WTC11 (cell line): ENCODE measurements around the gene SERPINE1. TPM values are rescaled to one million over a fixed set of nuclear protein-coding genes. Genes with fewer than 3 reads are reported as not detected.

Experiments
- ATAC-seq: fragments of 200-7000 bp; cut with Tn5 transposase; 2 replicates; pipeline ENCODE4 v1.10.0; 2021; ENCODE audit warnings: mild to moderate bottlenecking, moderate library complexity
- CTCF ChIA-PET: fragments of 300-600 bp; sonication (Branson Sonifier 250); formaldehyde crosslinking; loops from one replicate; lab custom pipeline; 2021; ENCODE audit warnings: antibody characterized with exemption; lab: Charles Lee
- POLR2A ChIA-PET: fragments of 350-600 bp; sonication (Branson Sonifier 250); formaldehyde crosslinking; loops from one replicate; lab custom pipeline; 2021; ENCODE audit warnings: antibody characterized with exemption; lab: Charles Lee
- DNase-seq: peaks from one replicate; pipeline ENCODE4 v3.0.0; 2021; ENCODE audit warnings: low spot score
- H3K27ac Mint-ChIP-seq: 2 replicates; pipeline ENCODE4 v1.8.0; 2021; ENCODE audit warnings: mixed read lengths
- H3K27me3 Mint-ChIP-seq: 2 replicates; pipeline ENCODE4 v1.8.0; 2021; ENCODE audit warnings: low read depth, mild to moderate bottlenecking, moderate library complexity, mixed read lengths
- H3K36me3 Mint-ChIP-seq: 2 replicates; pipeline ENCODE4 v1.8.0; 2021; ENCODE audit warnings: mixed read lengths
- H3K4me1 Mint-ChIP-seq: 2 replicates; pipeline ENCODE4 v1.8.0; 2022; ENCODE audit warnings: mixed read lengths
- H3K4me3 Mint-ChIP-seq: 2 replicates; pipeline ENCODE4 v1.8.0; 2021; ENCODE audit warnings: mild to moderate bottlenecking, moderate library complexity, mixed read lengths
- H3K9me3 Mint-ChIP-seq: 2 replicates; pipeline ENCODE4 v1.8.0; 2021; ENCODE audit warnings: mixed read lengths
- CREB1 ChIP-seq: sonication (generic); formaldehyde crosslinking; IDR thresholded peaks from 2 replicates; pipeline ENCODE4 v1.8.0; 2023; ENCODE audit warnings: mild to moderate bottlenecking, missing genetic modification reagents
- MXD4 ChIP-seq: fragments of 250-450 bp; sonication (Bioruptor Pico); IDR thresholded peaks from 2 replicates; pipeline ENCODE4 v1.8.0; 2021; ENCODE audit warnings: mild to moderate bottlenecking, moderate library complexity, borderline replicate concordance
- NR3C1 ChIP-seq: sonication (generic); formaldehyde crosslinking; conservative IDR thresholded peaks from 2 replicates; pipeline ENCODE4 v1.8.1; 2023; ENCODE audit warnings: low read depth, mild to moderate bottlenecking, missing genetic modification reagents
- RELA ChIP-seq: sonication (generic); formaldehyde crosslinking; IDR thresholded peaks from 2 replicates; pipeline ENCODE4 v1.8.1; 2022; ENCODE audit warnings: missing genetic modification reagents, mild to moderate bottlenecking, borderline replicate concordance
- SMAD4 ChIP-seq: sonication (generic); formaldehyde crosslinking; IDR thresholded peaks from 2 replicates; pipeline ENCODE4 v1.8.0; 2022; ENCODE audit warnings: mild to moderate bottlenecking, missing genetic modification reagents
- TEAD4 ChIP-seq: sonication (generic); formaldehyde crosslinking; IDR thresholded peaks from 2 replicates; pipeline ENCODE4 v1.8.0; 2022; ENCODE audit warnings: mild to moderate bottlenecking, missing genetic modification reagents
- total RNA-seq: library from RNA; stranded (reverse); gene quantifications from 3 replicates; pipeline ENCODE4 v1.2.3, GENCODE V29; 2021
- TF ChIP-seq, protein P1 (sequence below): sonication (generic); formaldehyde crosslinking; IDR thresholded peaks from 2 replicates; pipeline ENCODE4 v1.8.1; 2022; ENCODE audit warnings: low read depth, missing genetic modification reagents, borderline replicate concordance
- TF ChIP-seq, protein P2 (sequence below): fragments of 250-450 bp; sonication (Bioruptor Pico); conservative IDR thresholded peaks from 2 replicates; pipeline ENCODE4 v1.9.0; 2021; ENCODE audit warnings: mild to moderate bottlenecking
- TF ChIP-seq, protein P3 (sequence below): sonication (generic); formaldehyde crosslinking; IDR thresholded peaks from 2 replicates; pipeline ENCODE4 v1.8.1; 2022; ENCODE audit warnings: low read depth, mild to moderate bottlenecking, moderate library complexity, missing genetic modification reagents, borderline replicate concordance
- TF ChIP-seq, protein P4 (sequence below): sonication (generic); formaldehyde crosslinking; IDR thresholded peaks from 2 replicates; pipeline ENCODE4 v1.8.0; 2022; ENCODE audit warnings: mild to moderate bottlenecking, missing genetic modification reagents
- TF ChIP-seq, protein P5 (sequence below): fragments of 250-450 bp; sonication (Bioruptor Pico); IDR thresholded peaks from 2 replicates; pipeline ENCODE4 v1.9.0; 2021; ENCODE audit warnings: mild to moderate bottlenecking, borderline replicate concordance
- TF ChIP-seq, protein P6 (sequence below): sonication (generic); formaldehyde crosslinking; IDR thresholded peaks from 2 replicates; pipeline ENCODE4 v1.8.0; 2022; ENCODE audit warnings: missing genetic modification reagents
- TF ChIP-seq, protein P7 (sequence below): sonication (generic); formaldehyde crosslinking; IDR thresholded peaks from 2 replicates; pipeline ENCODE4 v1.8.0; 2022; ENCODE audit warnings: mild to moderate bottlenecking, missing genetic modification reagents
- TF ChIP-seq, protein P8 (sequence below): fragments of 250-450 bp; sonication (Bioruptor Pico); IDR thresholded peaks from 2 replicates; pipeline ENCODE4 v1.9.0; 2021; ENCODE audit warnings: mild to moderate bottlenecking

SERPINE1 gene
- total RNA-seq, 1 experiment from 2014 or later: 2.6 TPM

DNA sequence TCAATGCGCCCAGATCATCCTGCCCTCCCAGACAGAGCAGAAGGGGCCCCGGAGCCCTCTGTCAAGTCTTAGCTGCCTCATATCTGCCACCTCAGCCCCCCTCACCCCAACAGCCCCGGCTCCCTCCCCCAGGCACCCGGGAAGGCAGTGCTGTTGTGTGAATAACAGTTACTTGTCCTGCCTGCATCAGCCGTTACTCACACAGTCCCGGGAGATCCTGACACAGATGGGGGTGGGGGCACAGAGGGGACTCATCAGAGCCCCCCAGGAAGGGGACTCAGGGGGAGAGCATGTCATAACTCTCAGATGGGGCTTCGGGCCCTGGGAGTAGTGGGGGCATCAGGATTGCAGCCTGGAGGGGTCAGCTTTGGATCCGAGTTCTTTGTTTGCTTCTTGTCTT is 12.4 kb upstream of the SERPINE1 start:
- TF ChIP-seq, protein P1, sequence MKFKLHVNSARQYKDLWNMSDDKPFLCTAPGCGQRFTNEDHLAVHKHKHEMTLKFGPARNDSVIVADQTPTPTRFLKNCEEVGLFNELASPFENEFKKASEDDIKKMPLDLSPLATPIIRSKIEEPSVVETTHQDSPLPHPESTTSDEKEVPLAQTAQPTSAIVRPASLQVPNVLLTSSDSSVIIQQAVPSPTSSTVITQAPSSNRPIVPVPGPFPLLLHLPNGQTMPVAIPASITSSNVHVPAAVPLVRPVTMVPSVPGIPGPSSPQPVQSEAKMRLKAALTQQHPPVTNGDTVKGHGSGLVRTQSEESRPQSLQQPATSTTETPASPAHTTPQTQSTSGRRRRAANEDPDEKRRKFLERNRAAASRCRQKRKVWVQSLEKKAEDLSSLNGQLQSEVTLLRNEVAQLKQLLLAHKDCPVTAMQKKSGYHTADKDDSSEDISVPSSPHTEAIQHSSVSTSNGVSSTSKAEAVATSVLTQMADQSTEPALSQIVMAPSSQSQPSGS: no peak
- TF ChIP-seq, protein P2, sequence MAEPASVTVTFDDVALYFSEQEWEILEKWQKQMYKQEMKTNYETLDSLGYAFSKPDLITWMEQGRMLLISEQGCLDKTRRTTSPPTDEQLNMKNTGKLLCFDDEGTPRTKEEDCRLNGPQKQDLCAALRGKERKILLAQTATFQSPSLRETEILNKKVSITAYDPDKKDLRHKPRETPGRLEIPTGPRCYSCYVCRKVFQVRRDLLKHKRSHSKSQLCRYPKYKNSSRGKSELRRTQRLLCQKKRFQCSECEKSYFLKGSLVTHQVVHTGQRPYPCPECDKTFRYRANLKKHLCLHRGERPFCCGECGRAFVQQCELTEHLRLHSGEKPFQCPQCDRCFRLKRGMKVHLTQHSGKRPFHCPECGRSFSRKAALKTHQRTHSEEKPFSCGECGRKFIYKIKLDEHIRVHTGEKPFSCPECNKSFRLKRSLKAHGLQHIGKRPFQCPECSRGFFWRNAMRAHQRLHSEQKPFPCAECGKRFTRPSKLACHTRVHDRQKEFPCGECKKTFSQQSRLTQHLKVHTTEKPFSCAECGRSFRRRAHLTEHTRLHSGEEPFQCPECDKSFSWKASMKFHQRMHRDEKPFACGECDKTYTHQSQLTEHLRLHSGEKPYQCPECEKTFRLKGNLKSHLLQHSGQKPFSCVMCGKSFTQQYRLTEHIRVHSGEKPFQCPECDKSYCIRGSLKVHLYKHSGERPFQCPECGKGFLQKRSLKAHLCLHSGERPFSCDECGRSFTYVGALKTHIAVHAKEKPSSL (CRISPR knock-in tag): no peak
- TF ChIP-seq, protein P3, sequence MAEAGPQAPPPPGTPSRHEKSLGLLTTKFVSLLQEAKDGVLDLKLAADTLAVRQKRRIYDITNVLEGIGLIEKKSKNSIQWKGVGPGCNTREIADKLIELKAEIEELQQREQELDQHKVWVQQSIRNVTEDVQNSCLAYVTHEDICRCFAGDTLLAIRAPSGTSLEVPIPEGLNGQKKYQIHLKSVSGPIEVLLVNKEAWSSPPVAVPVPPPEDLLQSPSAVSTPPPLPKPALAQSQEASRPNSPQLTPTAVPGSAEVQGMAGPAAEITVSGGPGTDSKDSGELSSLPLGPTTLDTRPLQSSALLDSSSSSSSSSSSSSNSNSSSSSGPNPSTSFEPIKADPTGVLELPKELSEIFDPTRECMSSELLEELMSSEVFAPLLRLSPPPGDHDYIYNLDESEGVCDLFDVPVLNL (CRISPR knock-in tag): no peak
- TF ChIP-seq MXD4 (no peak), CREB1 (no peak), SMAD4 (CRISPR knock-in tag) (no peak), TEAD4 (no peak), NR3C1 (CRISPR knock-in tag) (no peak), RELA (CRISPR knock-in tag) (no peak)
- TF ChIP-seq, protein P4, sequence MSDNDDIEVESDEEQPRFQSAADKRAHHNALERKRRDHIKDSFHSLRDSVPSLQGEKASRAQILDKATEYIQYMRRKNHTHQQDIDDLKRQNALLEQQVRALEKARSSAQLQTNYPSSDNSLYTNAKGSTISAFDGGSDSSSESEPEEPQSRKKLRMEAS (CRISPR knock-in tag): no peak
- TF ChIP-seq, protein P5, sequence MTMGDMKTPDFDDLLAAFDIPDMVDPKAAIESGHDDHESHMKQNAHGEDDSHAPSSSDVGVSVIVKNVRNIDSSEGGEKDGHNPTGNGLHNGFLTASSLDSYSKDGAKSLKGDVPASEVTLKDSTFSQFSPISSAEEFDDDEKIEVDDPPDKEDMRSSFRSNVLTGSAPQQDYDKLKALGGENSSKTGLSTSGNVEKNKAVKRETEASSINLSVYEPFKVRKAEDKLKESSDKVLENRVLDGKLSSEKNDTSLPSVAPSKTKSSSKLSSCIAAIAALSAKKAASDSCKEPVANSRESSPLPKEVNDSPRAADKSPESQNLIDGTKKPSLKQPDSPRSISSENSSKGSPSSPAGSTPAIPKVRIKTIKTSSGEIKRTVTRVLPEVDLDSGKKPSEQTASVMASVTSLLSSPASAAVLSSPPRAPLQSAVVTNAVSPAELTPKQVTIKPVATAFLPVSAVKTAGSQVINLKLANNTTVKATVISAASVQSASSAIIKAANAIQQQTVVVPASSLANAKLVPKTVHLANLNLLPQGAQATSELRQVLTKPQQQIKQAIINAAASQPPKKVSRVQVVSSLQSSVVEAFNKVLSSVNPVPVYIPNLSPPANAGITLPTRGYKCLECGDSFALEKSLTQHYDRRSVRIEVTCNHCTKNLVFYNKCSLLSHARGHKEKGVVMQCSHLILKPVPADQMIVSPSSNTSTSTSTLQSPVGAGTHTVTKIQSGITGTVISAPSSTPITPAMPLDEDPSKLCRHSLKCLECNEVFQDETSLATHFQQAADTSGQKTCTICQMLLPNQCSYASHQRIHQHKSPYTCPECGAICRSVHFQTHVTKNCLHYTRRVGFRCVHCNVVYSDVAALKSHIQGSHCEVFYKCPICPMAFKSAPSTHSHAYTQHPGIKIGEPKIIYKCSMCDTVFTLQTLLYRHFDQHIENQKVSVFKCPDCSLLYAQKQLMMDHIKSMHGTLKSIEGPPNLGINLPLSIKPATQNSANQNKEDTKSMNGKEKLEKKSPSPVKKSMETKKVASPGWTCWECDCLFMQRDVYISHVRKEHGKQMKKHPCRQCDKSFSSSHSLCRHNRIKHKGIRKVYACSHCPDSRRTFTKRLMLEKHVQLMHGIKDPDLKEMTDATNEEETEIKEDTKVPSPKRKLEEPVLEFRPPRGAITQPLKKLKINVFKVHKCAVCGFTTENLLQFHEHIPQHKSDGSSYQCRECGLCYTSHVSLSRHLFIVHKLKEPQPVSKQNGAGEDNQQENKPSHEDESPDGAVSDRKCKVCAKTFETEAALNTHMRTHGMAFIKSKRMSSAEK (CRISPR knock-in tag): no peak
- TF ChIP-seq, protein P6, sequence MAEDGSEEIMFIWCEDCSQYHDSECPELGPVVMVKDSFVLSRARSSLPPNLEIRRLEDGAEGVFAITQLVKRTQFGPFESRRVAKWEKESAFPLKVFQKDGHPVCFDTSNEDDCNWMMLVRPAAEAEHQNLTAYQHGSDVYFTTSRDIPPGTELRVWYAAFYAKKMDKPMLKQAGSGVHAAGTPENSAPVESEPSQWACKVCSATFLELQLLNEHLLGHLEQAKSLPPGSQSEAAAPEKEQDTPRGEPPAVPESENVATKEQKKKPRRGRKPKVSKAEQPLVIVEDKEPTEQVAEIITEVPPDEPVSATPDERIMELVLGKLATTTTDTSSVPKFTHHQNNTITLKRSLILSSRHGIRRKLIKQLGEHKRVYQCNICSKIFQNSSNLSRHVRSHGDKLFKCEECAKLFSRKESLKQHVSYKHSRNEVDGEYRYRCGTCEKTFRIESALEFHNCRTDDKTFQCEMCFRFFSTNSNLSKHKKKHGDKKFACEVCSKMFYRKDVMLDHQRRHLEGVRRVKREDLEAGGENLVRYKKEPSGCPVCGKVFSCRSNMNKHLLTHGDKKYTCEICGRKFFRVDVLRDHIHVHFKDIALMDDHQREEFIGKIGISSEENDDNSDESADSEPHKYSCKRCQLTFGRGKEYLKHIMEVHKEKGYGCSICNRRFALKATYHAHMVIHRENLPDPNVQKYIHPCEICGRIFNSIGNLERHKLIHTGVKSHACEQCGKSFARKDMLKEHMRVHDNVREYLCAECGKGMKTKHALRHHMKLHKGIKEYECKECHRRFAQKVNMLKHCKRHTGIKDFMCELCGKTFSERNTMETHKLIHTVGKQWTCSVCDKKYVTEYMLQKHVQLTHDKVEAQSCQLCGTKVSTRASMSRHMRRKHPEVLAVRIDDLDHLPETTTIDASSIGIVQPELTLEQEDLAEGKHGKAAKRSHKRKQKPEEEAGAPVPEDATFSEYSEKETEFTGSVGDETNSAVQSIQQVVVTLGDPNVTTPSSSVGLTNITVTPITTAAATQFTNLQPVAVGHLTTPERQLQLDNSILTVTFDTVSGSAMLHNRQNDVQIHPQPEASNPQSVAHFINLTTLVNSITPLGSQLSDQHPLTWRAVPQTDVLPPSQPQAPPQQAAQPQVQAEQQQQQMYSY (CRISPR knock-in tag): no peak
- TF ChIP-seq, protein P7, sequence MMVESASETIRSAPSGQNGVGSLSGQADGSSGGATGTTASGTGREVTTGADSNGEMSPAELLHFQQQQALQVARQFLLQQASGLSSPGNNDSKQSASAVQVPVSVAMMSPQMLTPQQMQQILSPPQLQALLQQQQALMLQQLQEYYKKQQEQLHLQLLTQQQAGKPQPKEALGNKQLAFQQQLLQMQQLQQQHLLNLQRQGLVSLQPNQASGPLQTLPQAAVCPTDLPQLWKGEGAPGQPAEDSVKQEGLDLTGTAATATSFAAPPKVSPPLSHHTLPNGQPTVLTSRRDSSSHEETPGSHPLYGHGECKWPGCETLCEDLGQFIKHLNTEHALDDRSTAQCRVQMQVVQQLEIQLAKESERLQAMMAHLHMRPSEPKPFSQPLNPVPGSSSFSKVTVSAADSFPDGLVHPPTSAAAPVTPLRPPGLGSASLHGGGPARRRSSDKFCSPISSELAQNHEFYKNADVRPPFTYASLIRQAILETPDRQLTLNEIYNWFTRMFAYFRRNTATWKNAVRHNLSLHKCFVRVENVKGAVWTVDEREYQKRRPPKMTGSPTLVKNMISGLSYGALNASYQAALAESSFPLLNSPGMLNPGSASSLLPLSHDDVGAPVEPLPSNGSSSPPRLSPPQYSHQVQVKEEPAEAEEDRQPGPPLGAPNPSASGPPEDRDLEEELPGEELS (CRISPR knock-in tag): no peak
- TF ChIP-seq, protein P8, sequence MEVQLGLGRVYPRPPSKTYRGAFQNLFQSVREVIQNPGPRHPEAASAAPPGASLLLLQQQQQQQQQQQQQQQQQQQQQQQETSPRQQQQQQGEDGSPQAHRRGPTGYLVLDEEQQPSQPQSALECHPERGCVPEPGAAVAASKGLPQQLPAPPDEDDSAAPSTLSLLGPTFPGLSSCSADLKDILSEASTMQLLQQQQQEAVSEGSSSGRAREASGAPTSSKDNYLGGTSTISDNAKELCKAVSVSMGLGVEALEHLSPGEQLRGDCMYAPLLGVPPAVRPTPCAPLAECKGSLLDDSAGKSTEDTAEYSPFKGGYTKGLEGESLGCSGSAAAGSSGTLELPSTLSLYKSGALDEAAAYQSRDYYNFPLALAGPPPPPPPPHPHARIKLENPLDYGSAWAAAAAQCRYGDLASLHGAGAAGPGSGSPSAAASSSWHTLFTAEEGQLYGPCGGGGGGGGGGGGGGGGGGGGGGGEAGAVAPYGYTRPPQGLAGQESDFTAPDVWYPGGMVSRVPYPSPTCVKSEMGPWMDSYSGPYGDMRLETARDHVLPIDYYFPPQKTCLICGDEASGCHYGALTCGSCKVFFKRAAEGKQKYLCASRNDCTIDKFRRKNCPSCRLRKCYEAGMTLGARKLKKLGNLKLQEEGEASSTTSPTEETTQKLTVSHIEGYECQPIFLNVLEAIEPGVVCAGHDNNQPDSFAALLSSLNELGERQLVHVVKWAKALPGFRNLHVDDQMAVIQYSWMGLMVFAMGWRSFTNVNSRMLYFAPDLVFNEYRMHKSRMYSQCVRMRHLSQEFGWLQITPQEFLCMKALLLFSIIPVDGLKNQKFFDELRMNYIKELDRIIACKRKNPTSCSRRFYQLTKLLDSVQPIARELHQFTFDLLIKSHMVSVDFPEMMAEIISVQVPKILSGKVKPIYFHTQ (CRISPR knock-in tag): no peak
- POLR2A ChIA-PET: no interaction called here
- DNase-seq (no peak), ATAC-seq (no peak)
- Mint-ChIP-seq H3K36me3 (no peaks in the 10 kb centered on the region), H3K4me3 (no peak overlapping the region), H3K27ac (no peak overlapping the region), H3K27me3 (no peaks in the 10 kb centered on the region; the same call in 1 of the 2 replicates), H3K4me1 (0 out of 2 replicates have a peak, but pooled peaks cover under 1% of the 10 kb centered on the region), H3K9me3 (no peaks in the 10 kb centered on the region)
- CTCF ChIA-PET: interaction anchor here (0.7 kb wide), 1 partner anchor 78 kb away, joined by 3 read pairs; no protein-coding TSS in a partner anchor
